Mesenchymal stem cell (in vitro differentiated cells and primary cell): ENCODE results near the gene SLC6A3.

ENCODE experiments used
- DNase-seq: peaks from one replicate; pipeline ENCODE4 v3.0.0-alpha.2; 2013
- H2AFZ ChIP-seq: one replicate; pipeline ENCODE4 v1.6.1; 2013; ENCODE audit warnings: low read depth, mild to moderate bottlenecking, control low read depth, inconsistent platforms, low read length, moderate library complexity
- H2AK5ac ChIP-seq: 2 replicates; pipeline ENCODE4 v1.6.1; 2013; ENCODE audit warnings: low read length, moderate library complexity, mild to moderate bottlenecking, inconsistent platforms; ENCODE audit not compliant: severe bottlenecking
- H2BK120ac ChIP-seq: one replicate; pipeline ENCODE4 v1.6.1; 2013; ENCODE audit warnings: low read depth, mild to moderate bottlenecking, inconsistent platforms, low read length, moderate library complexity
- H2BK12ac ChIP-seq, 2 experiments: one replicate each; pipeline ENCODE4 v1.6.1; 2013; ENCODE audit warnings: inconsistent platforms in 2 of 2, low read length in 2 of 2, mild to moderate bottlenecking in 2 of 2, moderate library complexity in 2 of 2, control low read depth in 1 of 2
- H2BK15ac ChIP-seq: one replicate; pipeline ENCODE4 v1.6.1; 2013; ENCODE audit warnings: mild to moderate bottlenecking, low read depth, inconsistent platforms; ENCODE audit not compliant: poor library complexity, severe bottlenecking
- H2BK5ac ChIP-seq: 2 replicates; pipeline ENCODE4 v1.6.1; 2013; ENCODE audit warnings: low read depth, mild to moderate bottlenecking, low read length, control low read depth, inconsistent platforms; ENCODE audit not compliant: poor library complexity, severe bottlenecking
- H3K14ac ChIP-seq, 2 experiments: one replicate each; pipeline ENCODE4 v1.6.1; 2013; ENCODE audit warnings: inconsistent platforms in 2 of 2, low read length in 2 of 2, control low read depth in 1 of 2, mild to moderate bottlenecking in 1 of 2, moderate library complexity in 1 of 2
- H3K18ac ChIP-seq, 2 experiments: one replicate each; pipeline ENCODE4 v1.6.1; 2013; ENCODE audit warnings: inconsistent platforms in 2 of 2, low read length in 2 of 2, control low read depth in 1 of 2, low read depth in 1 of 2, mild to moderate bottlenecking in 1 of 2
- H3K23ac ChIP-seq, 2 experiments: one replicate each; pipeline ENCODE4 v1.6.1; 2013; ENCODE audit warnings: inconsistent platforms in 2 of 2, low read length in 2 of 2, mild to moderate bottlenecking in 2 of 2, moderate library complexity in 2 of 2, control low read depth in 1 of 2
- H3K27ac ChIP-seq: 2 replicates; pipeline ENCODE4 v1.5.1; 2013; ENCODE audit warnings: mild to moderate bottlenecking, moderate library complexity, low read length, control low read depth, inconsistent platforms; ENCODE audit not compliant: poor library complexity, severe bottlenecking
- H3K27me3 ChIP-seq, 2 experiments: 2 replicates each; pipeline versions ENCODE4 v1.6.1 to v1.7.0; 2013; ENCODE audit warnings: low read length in 2 of 2, mild to moderate bottlenecking in 2 of 2, moderate library complexity in 2 of 2, control low read depth in 1 of 2, inconsistent platforms in 1 of 2; ENCODE audit not compliant: control insufficient read depth in 1 of 2, insufficient read depth in 1 of 2
- H3K36me3 ChIP-seq, 2 experiments: 2 replicates each; pipeline versions ENCODE4 v1.6.1 to v1.7.0; 2013; ENCODE audit warnings: low read length in 2 of 2, control low read depth in 1 of 2, inconsistent platforms in 1 of 2, low read depth in 1 of 2, mild to moderate bottlenecking in 1 of 2; ENCODE audit not compliant: insufficient read depth in 2 of 2, control insufficient read depth in 1 of 2
- H3K4ac ChIP-seq, 2 experiments: one replicate each; pipeline ENCODE4 v1.6.1; 2013; ENCODE audit warnings: inconsistent platforms in 2 of 2, low read length in 2 of 2, mild to moderate bottlenecking in 2 of 2, moderate library complexity in 2 of 2, control low read depth in 1 of 2, low read depth in 1 of 2
- H3K4me1 ChIP-seq: 2 replicates; pipeline ENCODE4 v1.6.1; 2013; ENCODE audit warnings: low read depth, low read length, control low read depth; ENCODE audit not compliant: control insufficient read depth, insufficient read depth
- H3K4me2 ChIP-seq: 2 replicates; pipeline ENCODE4 v1.6.1; 2013; ENCODE audit warnings: low read length, mild to moderate bottlenecking, inconsistent platforms; ENCODE audit not compliant: poor library complexity, severe bottlenecking
- H3K4me3 ChIP-seq, 2 experiments: 2 replicates each; pipeline versions ENCODE4 v1.5.1 to v1.7.0; 2013; ENCODE audit warnings: low read length in 2 of 2, mild to moderate bottlenecking in 2 of 2, control low read depth in 1 of 2, low read depth in 1 of 2; ENCODE audit not compliant: insufficient read depth in 1 of 2
- H3K79me1 ChIP-seq: replicated peaks from 2 replicates; pipeline ENCODE4 v1.6.1; 2013; ENCODE audit warnings: mild to moderate bottlenecking, control low read depth, low read length, inconsistent platforms; ENCODE audit not compliant: poor library complexity, severe bottlenecking
- H3K9ac ChIP-seq: 2 replicates; pipeline ENCODE4 v1.7.0; 2013; ENCODE audit warnings: mild to moderate bottlenecking, low read length, moderate library complexity
- H3K9me3 ChIP-seq: 2 replicates; pipeline ENCODE4 v1.7.0; 2013; ENCODE audit warnings: mild to moderate bottlenecking, low read length; ENCODE audit not compliant: control insufficient read depth
- H4K8ac ChIP-seq: one replicate; pipeline ENCODE4 v1.6.1; 2013; ENCODE audit warnings: inconsistent platforms, mild to moderate bottlenecking, low read length, moderate library complexity
- H4K91ac ChIP-seq: one replicate; pipeline ENCODE4 v1.6.1; 2013; ENCODE audit warnings: mild to moderate bottlenecking, low read length, inconsistent platforms
- WGBS: methylation state at CpG from one replicate; pipeline ENCODE4 v1.1.7; 2013; ENCODE audit warnings: mixed read lengths; 5-methylcytosine and 5-hydroxymethylcytosine counted together

SLC6A3 gene

GRCh38 chr5:1390333-1390732, 54.9 kb downstream of the SLC6A3 start:
- Histone ChIP-seq H2BK5ac (no peak overlapping the region), H3K4ac (no peak overlapping the region), H3K27me3 (peaks cover 87 to 93% of the 10 kb centered on the region in 2 experiments), H3K9ac (no peak overlapping the region), H3K23ac (no peak overlapping the region), H3K18ac (no peak overlapping the region), H2BK12ac (no peak overlapping the region), H3K4me1 (peaks cover 14% of the 10 kb centered on the region), H3K9me3 (peaks cover 6% of the 10 kb centered on the region), H4K8ac (no peak overlapping the region), H2AK5ac (no peak overlapping the region), H3K4me3 (no peak overlapping the region), H3K27ac (no peak overlapping the region), H3K4me2 (no peak overlapping the region), H3K14ac (no peak overlapping the region), H2BK15ac (no peak overlapping the region), H3K79me1 (no peaks in the 10 kb centered on the region), H4K91ac (no peak overlapping the region), H2AFZ (no peak overlapping the region), H3K36me3 (no peaks in the 10 kb centered on the region), H2BK120ac (no peak overlapping the region)
- DNase-seq = no peak
- 75% methylated on average over 7 of the region's 7 CpGs for WGBS

- H3K23ac ChIP-seq = no peak overlapping the region
- no peak overlapping the region for H2AFZ ChIP-seq
- peak overlapping the region; percentile 85 for H4K91ac ChIP-seq
- no peak overlapping the region for H3K4me2 ChIP-seq
- H4K8ac ChIP-seq = no peak overlapping the region
- H3K9ac ChIP-seq = no peak overlapping the region
- no peak overlapping the region for H2BK5ac ChIP-seq
- H2AK5ac ChIP-seq = no peak overlapping the region
- DNase-seq = no peak
- H3K36me3 ChIP-seq = no peaks in the 10 kb centered on the region
- no peak overlapping the region for H2BK12ac ChIP-seq
- no peak overlapping the region for H2BK120ac ChIP-seq
- no peak overlapping the region for H3K4me3 ChIP-seq
- H3K9me3 ChIP-seq = peaks cover 6% of the 10 kb centered on the region
- no peak overlapping the region for H3K18ac ChIP-seq
- H3K14ac ChIP-seq = no peak overlapping the region
- peaks cover 15% of the 10 kb centered on the region for H3K4me1 ChIP-seq
- WGBS = 83% methylated on average over 4 of the region's 4 CpGs
- no peak overlapping the region for H3K27ac ChIP-seq
- H3K79me1 ChIP-seq = no peaks in the 10 kb centered on the region
- peaks cover 89% of the 10 kb centered on the region in 2 experiments for H3K27me3 ChIP-seq
- H2BK15ac ChIP-seq = no peak overlapping the region
- H3K4ac ChIP-seq = no peak overlapping the region
These were observed 56.8 kb downstream of the SLC6A3 start for GRCh38 chr5:1388383-1388967.

DNA sequence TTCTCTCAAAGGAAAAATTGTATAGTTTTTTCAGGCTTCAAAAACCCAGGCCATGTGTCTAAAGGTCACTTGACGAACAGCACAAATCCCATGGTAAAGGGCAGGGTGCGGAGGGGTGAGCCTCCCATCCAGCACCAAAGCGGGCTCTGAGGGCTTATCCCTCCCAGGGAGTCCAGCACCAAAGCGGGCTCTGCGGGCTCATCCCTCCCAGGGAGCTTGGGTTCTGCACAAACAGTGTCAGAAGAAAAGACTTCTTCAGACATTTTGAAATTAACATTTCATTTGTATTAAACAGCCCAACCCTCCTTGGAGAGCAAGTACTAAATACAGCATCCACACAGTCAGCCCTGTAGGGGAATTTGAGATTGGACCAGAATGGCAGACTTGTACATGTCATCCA, 57.4 kb downstream of the SLC6A3 start:
- H3K4me3 ChIP-seq = no peak overlapping the region
- H3K4me2 ChIP-seq = no peak overlapping the region
- no peak overlapping the region for H4K91ac ChIP-seq
- peaks cover 83 to 84% of the 10 kb centered on the region in 2 experiments for H3K27me3 ChIP-seq
- no peak overlapping the region for H2BK120ac ChIP-seq
- no peak overlapping the region for H3K9ac ChIP-seq
- no peaks in the 10 kb centered on the region for H3K79me1 ChIP-seq
- no peak for DNase-seq
- H4K8ac ChIP-seq = no peak overlapping the region
- H3K27ac ChIP-seq = no peak overlapping the region
- H3K4ac ChIP-seq = no peak overlapping the region
- 89% methylated on average over 5 of the region's 5 CpGs for WGBS
- no peak overlapping the region for H2BK12ac ChIP-seq
- no peak overlapping the region for H2AK5ac ChIP-seq
- H3K18ac ChIP-seq = no peak overlapping the region
- no peak overlapping the region for H2BK5ac ChIP-seq
- no peak overlapping the region for H3K23ac ChIP-seq
- H3K9me3 ChIP-seq = peaks cover 6% of the 10 kb centered on the region
- no peaks in the 10 kb centered on the region for H3K36me3 ChIP-seq
- no peak overlapping the region for H2BK15ac ChIP-seq
- no peak overlapping the region for H2AFZ ChIP-seq
- H3K4me1 ChIP-seq = peaks cover 15% of the 10 kb centered on the region
- no peak overlapping the region for H3K14ac ChIP-seq

DNA sequence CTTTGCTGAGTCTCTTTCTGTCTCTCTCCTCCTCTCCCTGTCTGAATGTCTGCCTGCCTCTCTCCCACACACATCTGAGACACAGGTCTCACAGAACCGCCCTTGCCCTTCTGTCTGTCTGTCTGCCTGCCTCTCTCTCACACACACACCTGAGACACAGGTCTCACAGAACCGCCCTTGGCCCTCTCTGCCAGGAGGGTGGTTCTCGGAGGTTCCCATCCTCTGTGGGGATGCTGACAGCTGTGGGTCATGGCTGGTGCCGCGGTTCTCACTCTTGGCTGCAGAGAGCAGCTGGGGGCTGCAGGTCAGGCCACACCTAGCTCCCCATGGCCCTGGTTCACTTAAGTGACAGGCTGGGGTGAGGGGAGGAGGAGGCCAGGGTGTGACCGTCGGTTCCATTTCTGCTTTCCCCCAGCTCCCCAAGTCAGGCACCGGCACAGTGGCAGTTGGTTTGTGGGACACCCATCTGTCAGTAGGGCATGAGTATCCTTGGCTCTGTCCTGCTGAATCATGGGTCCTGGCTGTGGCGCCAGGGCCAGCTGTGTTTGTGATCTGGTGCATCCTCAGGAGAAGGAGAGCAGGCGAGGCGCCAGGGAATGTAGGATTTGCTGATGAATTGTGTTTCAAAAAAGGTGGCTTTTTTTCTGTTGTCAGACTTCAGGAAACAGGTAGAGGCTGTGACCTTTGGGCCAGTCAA, 58.0 kb downstream of the SLC6A3 start:
- H3K36me3 ChIP-seq = no peaks in the 10 kb centered on the region
- no peaks in the 10 kb centered on the region for H3K79me1 ChIP-seq
- H3K9ac ChIP-seq = no peak overlapping the region
- H3K4me1 ChIP-seq = peaks cover 15% of the 10 kb centered on the region
- DNase-seq = no peak
- no peak overlapping the region for H2AFZ ChIP-seq
- H3K4ac ChIP-seq = no peak overlapping the region
- H2AK5ac ChIP-seq = no peak overlapping the region
- no peak overlapping the region for H3K4me3 ChIP-seq
- no peak overlapping the region for H2BK15ac ChIP-seq
- H3K9me3 ChIP-seq = peaks cover 6% of the 10 kb centered on the region
- no peak overlapping the region for H3K14ac ChIP-seq
- H3K27ac ChIP-seq = no peak overlapping the region
- no peak overlapping the region for H2BK120ac ChIP-seq
- H4K91ac ChIP-seq = no peak overlapping the region
- WGBS = 85% methylated on average over 11 of the region's 11 CpGs
- no peak overlapping the region for H2BK5ac ChIP-seq
- no peak overlapping the region for H4K8ac ChIP-seq
- H3K4me2 ChIP-seq = no peak overlapping the region
- no peak overlapping the region for H2BK12ac ChIP-seq
- H3K27me3 ChIP-seq = peaks cover 77 to 79% of the 10 kb centered on the region in 2 experiments
- H3K23ac ChIP-seq = no peak overlapping the region
- no peak overlapping the region for H3K18ac ChIP-seq
